ENCODE measurements around the gene GPHA2.

DNA sequence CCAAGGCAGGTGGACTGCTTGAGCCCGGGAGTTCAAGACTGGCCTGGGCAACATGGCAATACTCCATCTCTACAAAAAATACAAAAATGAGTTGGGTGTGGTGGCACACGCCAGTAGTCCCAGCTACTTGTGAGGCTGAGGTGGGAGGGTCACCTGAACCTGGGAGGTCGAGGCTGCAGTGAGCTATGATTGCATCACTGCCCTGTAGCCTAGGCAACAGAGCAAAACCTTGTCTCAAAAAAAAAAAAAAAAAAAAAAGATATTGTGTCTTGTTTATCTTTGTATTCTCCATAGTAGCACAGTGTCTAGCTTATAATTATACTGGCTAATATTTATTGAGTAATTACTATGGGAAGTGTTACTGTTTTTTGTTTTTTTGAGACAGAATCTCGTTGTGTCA lies 15.8 kb upstream of the GPHA2 start:
- TF ChIP-seq, protein P1, sequence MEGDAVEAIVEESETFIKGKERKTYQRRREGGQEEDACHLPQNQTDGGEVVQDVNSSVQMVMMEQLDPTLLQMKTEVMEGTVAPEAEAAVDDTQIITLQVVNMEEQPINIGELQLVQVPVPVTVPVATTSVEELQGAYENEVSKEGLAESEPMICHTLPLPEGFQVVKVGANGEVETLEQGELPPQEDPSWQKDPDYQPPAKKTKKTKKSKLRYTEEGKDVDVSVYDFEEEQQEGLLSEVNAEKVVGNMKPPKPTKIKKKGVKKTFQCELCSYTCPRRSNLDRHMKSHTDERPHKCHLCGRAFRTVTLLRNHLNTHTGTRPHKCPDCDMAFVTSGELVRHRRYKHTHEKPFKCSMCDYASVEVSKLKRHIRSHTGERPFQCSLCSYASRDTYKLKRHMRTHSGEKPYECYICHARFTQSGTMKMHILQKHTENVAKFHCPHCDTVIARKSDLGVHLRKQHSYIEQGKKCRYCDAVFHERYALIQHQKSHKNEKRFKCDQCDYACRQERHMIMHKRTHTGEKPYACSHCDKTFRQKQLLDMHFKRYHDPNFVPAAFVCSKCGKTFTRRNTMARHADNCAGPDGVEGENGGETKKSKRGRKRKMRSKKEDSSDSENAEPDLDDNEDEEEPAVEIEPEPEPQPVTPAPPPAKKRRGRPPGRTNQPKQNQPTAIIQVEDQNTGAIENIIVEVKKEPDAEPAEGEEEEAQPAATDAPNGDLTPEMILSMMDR (IDR thresholded peaks at IDR 0.05; ENCODE audit: low read depth, low read length, poor library complexity, severe bottlenecking) = no peak
- no peak for TF ChIP-seq EZH2phosphoT487 (IDR thresholded peaks at IDR 0.05; ENCODE audit: borderline replicate concordance, low read length)
